A673 (cell line): ENCODE data around the gene ZNF540.

Source experiments
- EZH2 ChIP-seq: fragments of 200-600 bp; sonication (generic); IDR thresholded peaks from 2 replicates; pipeline ENCODE4 v1.6.1; 2017; ENCODE audit warnings: borderline replicate concordance, low read depth, mild to moderate bottlenecking, mixed read lengths, antibody characterized with exemption, low read length; ENCODE audit not compliant: poor library complexity, severe bottlenecking
- TF ChIP-seq, protein P1 (sequence below): fragments of 300-800, 200-600 bp; sonication (generic); conservative IDR thresholded peaks from 2 replicates; pipeline ENCODE4 v1.5.1; 2017; ENCODE audit warnings: low read depth, mild to moderate bottlenecking, antibody characterized with exemption, low read length, moderate library complexity, mixed read lengths

DNA sequence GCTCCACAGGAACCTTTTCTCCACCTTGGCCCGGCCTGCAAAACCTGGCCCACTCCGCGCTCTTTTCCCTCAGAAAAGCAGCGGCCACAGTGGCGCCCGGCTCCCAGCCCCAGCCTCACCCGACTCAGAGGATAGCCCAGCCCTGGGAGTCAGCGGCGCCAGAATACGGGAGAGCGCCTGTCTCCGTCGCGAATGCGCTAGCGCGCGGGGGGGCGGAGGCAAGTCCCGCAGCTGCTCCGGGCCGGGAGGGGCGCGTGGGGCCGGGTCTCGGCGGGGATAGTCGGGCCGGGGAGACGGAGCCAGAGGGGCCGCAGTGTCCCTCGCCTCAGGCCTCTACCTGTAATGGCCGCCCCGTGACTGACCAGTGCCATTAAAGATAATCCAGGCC, 60.6 kb downstream of the ZNF540 start, which contains the start of gene ZFP30:
- TF ChIP-seq, protein P1, sequence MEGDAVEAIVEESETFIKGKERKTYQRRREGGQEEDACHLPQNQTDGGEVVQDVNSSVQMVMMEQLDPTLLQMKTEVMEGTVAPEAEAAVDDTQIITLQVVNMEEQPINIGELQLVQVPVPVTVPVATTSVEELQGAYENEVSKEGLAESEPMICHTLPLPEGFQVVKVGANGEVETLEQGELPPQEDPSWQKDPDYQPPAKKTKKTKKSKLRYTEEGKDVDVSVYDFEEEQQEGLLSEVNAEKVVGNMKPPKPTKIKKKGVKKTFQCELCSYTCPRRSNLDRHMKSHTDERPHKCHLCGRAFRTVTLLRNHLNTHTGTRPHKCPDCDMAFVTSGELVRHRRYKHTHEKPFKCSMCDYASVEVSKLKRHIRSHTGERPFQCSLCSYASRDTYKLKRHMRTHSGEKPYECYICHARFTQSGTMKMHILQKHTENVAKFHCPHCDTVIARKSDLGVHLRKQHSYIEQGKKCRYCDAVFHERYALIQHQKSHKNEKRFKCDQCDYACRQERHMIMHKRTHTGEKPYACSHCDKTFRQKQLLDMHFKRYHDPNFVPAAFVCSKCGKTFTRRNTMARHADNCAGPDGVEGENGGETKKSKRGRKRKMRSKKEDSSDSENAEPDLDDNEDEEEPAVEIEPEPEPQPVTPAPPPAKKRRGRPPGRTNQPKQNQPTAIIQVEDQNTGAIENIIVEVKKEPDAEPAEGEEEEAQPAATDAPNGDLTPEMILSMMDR, result no peak
- TF ChIP-seq EZH2, result no peak
